GM18519 (cell line): Measurements from ENCODE around the gene TMEM125.

Experiments
- ATAC-seq: cut with Tn5 transposase; IDR thresholded peaks from one replicate; pipeline ENCODE4 v1.9.1; 2021; ENCODE audit warnings: mild to moderate bottlenecking, moderate library complexity; ENCODE audit not compliant: unreplicated experiment, low FRiP score

TMEM125 gene

GRCh38 chr1:43246466-43247213 lies 23.1 kb upstream of the TMEM125 start:
- no peak for ATAC-seq

GRCh38 chr1:43247256-43247921 lies 22.4 kb upstream of the TMEM125 start:
- no peak for ATAC-seq

GRCh38 chr1:43250351-43250761 lies 19.4 kb upstream of the TMEM125 start:
- no peak for ATAC-seq

GRCh38 chr1:43251024-43251423 lies 18.8 kb upstream of the TMEM125 start:
- ATAC-seq, result no peak

GRCh38 chr1:43252225-43252624 lies 17.6 kb upstream of the TMEM125 start:
- ATAC-seq, result no peak

- no peak for ATAC-seq
Observed at GRCh38 chr1:43253173-43253572, 16.6 kb upstream of the TMEM125 start.

GRCh38 chr1:43253876-43254275 lies 15.9 kb upstream of the TMEM125 start:
- no peak for ATAC-seq

GRCh38 chr1:43255438-43256210 lies 14.2 kb upstream of the TMEM125 start:
- ATAC-seq, result no peak

- no peak for ATAC-seq
Observed at GRCh38 chr1:43256675-43257570, 12.9 kb upstream of the TMEM125 start.

- no peak for ATAC-seq
Observed at GRCh38 chr1:43258370-43258769, 11.4 kb upstream of the TMEM125 start.

GRCh38 chr1:43265431-43265830 lies 4.4 kb upstream of the TMEM125 start:
- ATAC-seq, result no peak

- no peak for ATAC-seq
Observed at GRCh38 chr1:43266881-43267280, 2.9 kb upstream of the TMEM125 start.

- ATAC-seq, result no peak
Observed at GRCh38 chr1:43267291-43267805, 2.4 kb upstream of the TMEM125 start.

GRCh38 chr1:43267818-43268425 lies 1.9 kb upstream of the TMEM125 start:
- no peak for ATAC-seq

GRCh38 chr1:43270421-43271095 lies 775 bp downstream of the TMEM125 start:
- ATAC-seq, result no peak

- ATAC-seq, result no peak
Observed at GRCh38 chr1:43271186-43272118, 1.7 kb downstream of the TMEM125 start.

GRCh38 chr1:43272161-43272560 lies 2.4 kb downstream of the TMEM125 start:
- no peak for ATAC-seq
